Measurements from ENCODE around the gene IFT74. TPM values are rescaled to one million over a fixed set of nuclear protein-coding genes. Genes with fewer than 3 reads are reported as not detected.

The IFT74 gene
- total RNA-seq, 1 experiment from 2014 or later: 28.7 TPM

- CTCF ChIA-PET: interaction anchor here (0.6 to 1.3 kb wide), 2 partner anchors 12 to 66 kb away, joined by 3 to 5 read pairs; no protein-coding TSS in a partner anchor
- no peak for TF ChIP-seq CTCF (IDR thresholded peaks at IDR 0.05; ENCODE audit: unreplicated experiment)
- BruUV-seq (replicated peaks): no TSS peak
Measured at GRCh38 chr9:27043176-27043575, 87.0 kb downstream of the IFT74 start.

GRCh38 chr9:27047136-27047535 is 90.9 kb downstream of the IFT74 start:
- no peaks in the 10 kb centered on the region for H3K9me3 Mint-ChIP-seq (ENCODE audit: unreplicated experiment)
- intact Hi-C loops (cut with micrococcal nuclease): no loop called here
- peaks cover 10% of the 10 kb centered on the region for H3K36me3 Mint-ChIP-seq (ENCODE audit: insufficient read depth, unreplicated experiment)
- CTCF ChIA-PET: interaction anchor here (0.6 to 1.2 kb wide), 5 partner anchors 14 to 232 kb away, joined by 3 to 4 read pairs (median 4); no protein-coding TSS in a partner anchor
- BruUV-seq (replicated peaks): no TSS peak
- no peak for TF ChIP-seq CTCF (IDR thresholded peaks at IDR 0.05; ENCODE audit: unreplicated experiment)
- H3K27ac Mint-ChIP-seq (ENCODE audit: low read depth, unreplicated experiment): no peak overlapping the region
- no peak overlapping the region for H3K4me3 Mint-ChIP-seq (ENCODE audit: unreplicated experiment)
- POLR2A ChIA-PET: no interaction called here
- DNase-seq (ENCODE audit: unreplicated experiment): no peak
- H3K4me1 Mint-ChIP-seq (ENCODE audit: insufficient read depth, unreplicated experiment): no peaks in the 10 kb centered on the region
- no peaks in the 10 kb centered on the region for H3K27me3 Mint-ChIP-seq (ENCODE audit: insufficient read depth, unreplicated experiment)

More at GRCh38 chr9:27043176-27043575, 87.0 kb downstream of the IFT74 start:
- no peaks in the 10 kb centered on the region for H3K27me3 Mint-ChIP-seq (ENCODE audit: insufficient read depth, unreplicated experiment)
- DNase-seq (ENCODE audit: unreplicated experiment): no peak
- no peak overlapping the region for H3K4me3 Mint-ChIP-seq (ENCODE audit: unreplicated experiment)
- H3K27ac Mint-ChIP-seq (ENCODE audit: low read depth, unreplicated experiment): no peak overlapping the region
- H3K9me3 Mint-ChIP-seq (ENCODE audit: unreplicated experiment): no peaks in the 10 kb centered on the region
- H3K4me1 Mint-ChIP-seq (ENCODE audit: insufficient read depth, unreplicated experiment): no peaks in the 10 kb centered on the region
- H3K36me3 Mint-ChIP-seq (ENCODE audit: insufficient read depth, unreplicated experiment): no peaks in the 10 kb centered on the region
- intact Hi-C loops (cut with micrococcal nuclease): no loop called here
- POLR2A ChIA-PET: no interaction called here

GRCh38 chr9:27053369-27054022 is 97.3 kb downstream of the IFT74 start:
- Mint-ChIP-seq H3K4me3 (ENCODE audit: unreplicated experiment) (no peak overlapping the region), H3K4me1 (ENCODE audit: insufficient read depth, unreplicated experiment) (peaks cover 14% of the 10 kb centered on the region), H3K36me3 (ENCODE audit: insufficient read depth, unreplicated experiment) (peaks cover 32% of the 10 kb centered on the region), H3K9me3 (ENCODE audit: unreplicated experiment) (no peaks in the 10 kb centered on the region), H3K27me3 (ENCODE audit: insufficient read depth, unreplicated experiment) (no peaks in the 10 kb centered on the region), H3K27ac (ENCODE audit: low read depth, unreplicated experiment) (no peak overlapping the region)
- DNase-seq (ENCODE audit: unreplicated experiment): no peak
- intact Hi-C loops (cut with micrococcal nuclease): no loop called here
- ChIA-PET POLR2A (interaction anchor here (0.8 to 0.9 kb wide), 2 partner anchors 76 to 218 kb away, joined by 3 to 4 read pairs; no protein-coding TSS in a partner anchor), CTCF (interaction anchor here (0.8 kb wide), 1 partner anchor 17 kb away, joined by 4 read pairs; no protein-coding TSS in a partner anchor)
- BruUV-seq (replicated peaks): no TSS peak
- no peak for TF ChIP-seq CTCF (IDR thresholded peaks at IDR 0.05; ENCODE audit: unreplicated experiment)

- Mint-ChIP-seq H3K27ac (ENCODE audit: low read depth, unreplicated experiment) (no peak overlapping the region), H3K9me3 (ENCODE audit: unreplicated experiment) (no peaks in the 10 kb centered on the region), H3K4me1 (ENCODE audit: insufficient read depth, unreplicated experiment) (peaks cover 14% of the 10 kb centered on the region), H3K27me3 (ENCODE audit: insufficient read depth, unreplicated experiment) (no peaks in the 10 kb centered on the region), H3K4me3 (ENCODE audit: unreplicated experiment) (no peak overlapping the region), H3K36me3 (ENCODE audit: insufficient read depth, unreplicated experiment) (peaks cover 34% of the 10 kb centered on the region)
- TF ChIP-seq CTCF (IDR thresholded peaks at IDR 0.05; ENCODE audit: unreplicated experiment): no peak
- DNase-seq (ENCODE audit: unreplicated experiment): no peak
- POLR2A ChIA-PET: interaction anchor here (0.9 kb wide), 1 partner anchor 77 kb away, joined by 3 read pairs; no protein-coding TSS in a partner anchor
- CTCF ChIA-PET: interaction anchor here (0.8 kb wide), 1 partner anchor 18 kb away, joined by 4 read pairs; no protein-coding TSS in a partner anchor
- intact Hi-C loops (cut with micrococcal nuclease): no loop called here
- BruUV-seq (replicated peaks): no TSS peak
Measured at GRCh38 chr9:27054125-27054524, 97.9 kb downstream of the IFT74 start.

All from MCF 10A (cell line).